Colonic mucosa (tissue), 4 donors: ENCODE results near the gene PLB1. TPM values are rescaled to one million over a fixed set of nuclear protein-coding genes. Genes with fewer than 3 reads are reported as not detected.

Source experiments
- DNase-seq: peaks from one replicate; pipeline ENCODE4 v3.0.0-alpha.2; 2020
- H3K27ac ChIP-seq: fragments of 200-600 bp; one replicate; pipeline ENCODE4 v1.8.0; 2021
- H3K27me3 ChIP-seq: fragments of 200-600 bp; one replicate; pipeline ENCODE4 v1.8.0; 2021
- H3K36me3 ChIP-seq: fragments of 200-600 bp; one replicate; pipeline ENCODE4 v1.8.0; 2021
- H3K4me1 ChIP-seq: fragments of 200-600 bp; one replicate; pipeline ENCODE4 v1.8.0; 2021; ENCODE audit warnings: mild to moderate bottlenecking
- H3K4me3 ChIP-seq: fragments of 200-600 bp; one replicate; pipeline ENCODE4 v1.8.0; 2021
- H3K9ac ChIP-seq, 2 donors: one replicate each; pipeline ENCODE4 v1.7.0; 2013; ENCODE audit warnings: control low read depth in 2 of 2, low read depth in 2 of 2, low read length in 2 of 2
- H3K9me3 ChIP-seq: fragments of 200-600 bp; one replicate; pipeline ENCODE4 v1.8.0; 2021
- intact Hi-C: fragments of 100-400 bp; cut with DNase I; formaldehyde crosslinking; loops from one replicate; pipeline ENCODE4 v1.14.1; 2022
- total RNA-seq, 2 donors: library from RNA; stranded (reverse); fragmentation: NEBNext Ultra II Directional in 1 of 2; extraction: Animal tissue kit (Norgen Biotek cat#: 25700) in 1 of 2; gene quantifications; one replicate each; pipeline ENCODE4 v1.2.1, GENCODE V29; 2021
- TF ChIP-seq, protein P1 (sequence below): fragments of 200-600 bp; IDR thresholded peaks from one replicate; pipeline ENCODE4 v1.8.0; 2022; ENCODE audit warnings: antibody characterized with exemption, mild to moderate bottlenecking
- donor health status: healthy.
- donor health status: DM: no; HTN: no; CAD: no.
- donor health status: DM: no; HTN: no; CAD: no.

Gene PLB1
- total RNA-seq, 2 donors from 2014 or later = 1.3 to 3.0 TPM

- Histone ChIP-seq H3K4me1 (no peaks in the 10 kb centered on the region), H3K9me3 (no peaks in the 10 kb centered on the region), H3K27ac (peak overlapping the region; percentile 6), H3K9ac (peak overlapping the region in 1 of 2 donors; percentile 23), H3K27me3 (no peaks in the 10 kb centered on the region), H3K4me3 (no peak overlapping the region), H3K36me3 (no peaks in the 10 kb centered on the region)
- TF ChIP-seq, protein P1, sequence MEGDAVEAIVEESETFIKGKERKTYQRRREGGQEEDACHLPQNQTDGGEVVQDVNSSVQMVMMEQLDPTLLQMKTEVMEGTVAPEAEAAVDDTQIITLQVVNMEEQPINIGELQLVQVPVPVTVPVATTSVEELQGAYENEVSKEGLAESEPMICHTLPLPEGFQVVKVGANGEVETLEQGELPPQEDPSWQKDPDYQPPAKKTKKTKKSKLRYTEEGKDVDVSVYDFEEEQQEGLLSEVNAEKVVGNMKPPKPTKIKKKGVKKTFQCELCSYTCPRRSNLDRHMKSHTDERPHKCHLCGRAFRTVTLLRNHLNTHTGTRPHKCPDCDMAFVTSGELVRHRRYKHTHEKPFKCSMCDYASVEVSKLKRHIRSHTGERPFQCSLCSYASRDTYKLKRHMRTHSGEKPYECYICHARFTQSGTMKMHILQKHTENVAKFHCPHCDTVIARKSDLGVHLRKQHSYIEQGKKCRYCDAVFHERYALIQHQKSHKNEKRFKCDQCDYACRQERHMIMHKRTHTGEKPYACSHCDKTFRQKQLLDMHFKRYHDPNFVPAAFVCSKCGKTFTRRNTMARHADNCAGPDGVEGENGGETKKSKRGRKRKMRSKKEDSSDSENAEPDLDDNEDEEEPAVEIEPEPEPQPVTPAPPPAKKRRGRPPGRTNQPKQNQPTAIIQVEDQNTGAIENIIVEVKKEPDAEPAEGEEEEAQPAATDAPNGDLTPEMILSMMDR = no peak
- intact Hi-C loops = no loop called here
- DNase-seq = no peak
Observed at GRCh38 chr2:28640260-28640907, 144.5 kb downstream of the PLB1 start.

- intact Hi-C loops = no loop called here
- no peaks in the 10 kb centered on the region for H3K9me3 ChIP-seq
- no peaks in the 10 kb centered on the region for H3K27me3 ChIP-seq
- H3K4me3 ChIP-seq = no peak overlapping the region
- H3K4me1 ChIP-seq = no peaks in the 10 kb centered on the region
- no peaks in the 10 kb centered on the region for H3K36me3 ChIP-seq
- TF ChIP-seq, protein P1 = no peak
- DNase-seq = no peak
- no peak overlapping the region for H3K27ac ChIP-seq
- H3K9ac ChIP-seq = no peak overlapping the region
Observed at GRCh38 chr2:28640908-28641300, 145.0 kb downstream of the PLB1 start.

GRCh38 chr2:28642796-28643195 is 146.9 kb downstream of the PLB1 start:
- Histone ChIP-seq H3K4me1 (no peaks in the 10 kb centered on the region), H3K27ac (no peak overlapping the region), H3K9ac (no peak overlapping the region), H3K36me3 (no peaks in the 10 kb centered on the region), H3K27me3 (no peaks in the 10 kb centered on the region), H3K9me3 (no peaks in the 10 kb centered on the region), H3K4me3 (no peak overlapping the region)
- intact Hi-C loops = no loop called here
- TF ChIP-seq, protein P1 = no peak
- DNase-seq = no peak

- Histone ChIP-seq H3K9ac (no peak overlapping the region), H3K4me3 (no peak overlapping the region), H3K9me3 (no peaks in the 10 kb centered on the region), H3K4me1 (no peaks in the 10 kb centered on the region), H3K36me3 (no peaks in the 10 kb centered on the region), H3K27me3 (no peaks in the 10 kb centered on the region), H3K27ac (peak overlapping the region; percentile 22)
- DNase-seq = no peak
- TF ChIP-seq, protein P1 = no peak
- intact Hi-C loops = no loop called here
Observed at GRCh38 chr2:28643327-28643726, 147.5 kb downstream of the PLB1 start.

- peak overlapping the region in 1 of 2 donors; percentile 14 for H3K9ac ChIP-seq
- DNase-seq = no peak
- no peaks in the 10 kb centered on the region for H3K36me3 ChIP-seq
- intact Hi-C loops = no loop called here
- no peak overlapping the region for H3K4me3 ChIP-seq
- H3K27ac ChIP-seq = peak overlapping the region; percentile 22
- TF ChIP-seq, protein P1 = no peak
- no peaks in the 10 kb centered on the region for H3K27me3 ChIP-seq
- no peaks in the 10 kb centered on the region for H3K4me1 ChIP-seq
- H3K9me3 ChIP-seq = no peaks in the 10 kb centered on the region
Observed at GRCh38 chr2:28643911-28644334, 148.1 kb downstream of the PLB1 start.
